Left hindlimb (tissue), 1 donor: ENCODE data around the gene ITGB4.

Experiments
- DNase-seq: peaks from one replicate; pipeline ENCODE4 v3.0.0-alpha.2; 2018

Gene ITGB4

GRCh38 chr17:75803883-75804282, 82.6 kb downstream of the ITGB4 start:
- no peak for DNase-seq

- no peak for DNase-seq
These were observed 85.7 kb downstream of the ITGB4 start for GRCh38 chr17:75806822-75807500.
